GM18907 (cell line): ENCODE results near the gene F7.
"Not testable (repeated sequence)": the region's sequence is repeated elsewhere in the genome, so short reads cannot be mapped to it uniquely, and the experiment has no call there.

Experiments
- ATAC-seq: cut with Tn5 transposase; IDR thresholded peaks from one replicate; pipeline ENCODE4 v1.9.1; 2021; ENCODE audit warnings: mild to moderate bottlenecking, moderate library complexity; ENCODE audit not compliant: unreplicated experiment

F7 gene

GRCh38 chr13:113070855-113071254 lies 34.7 kb upstream of the F7 start:
- ATAC-seq = no peak

- no peak for ATAC-seq
Measured at GRCh38 chr13:113072376-113072775, 33.2 kb upstream of the F7 start.

- ATAC-seq = no peak
Measured at GRCh38 chr13:113073942-113074341, 31.6 kb upstream of the F7 start.

- ATAC-seq = no peak
Measured at GRCh38 chr13:113074401-113074800, 31.2 kb upstream of the F7 start.

- ATAC-seq = no peak
Measured at GRCh38 chr13:113074876-113075275, 30.7 kb upstream of the F7 start.

- ATAC-seq = no peak
Measured at GRCh38 chr13:113075711-113076110, 29.9 kb upstream of the F7 start.

- no peak for ATAC-seq
Measured at GRCh38 chr13:113076681-113077401, 28.8 kb upstream of the F7 start.

GRCh38 chr13:113077566-113077952 lies 28.0 kb upstream of the F7 start:
- ATAC-seq = no peak

- ATAC-seq = no peak
Measured at GRCh38 chr13:113077953-113078901, 27.4 kb upstream of the F7 start.

GRCh38 chr13:113078902-113079780 lies 26.4 kb upstream of the F7 start:
- no peak for ATAC-seq

- not testable (repeated sequence) for ATAC-seq
Measured at GRCh38 chr13:113079781-113080080, 25.9 kb upstream of the F7 start.

GRCh38 chr13:113080361-113080831 lies 25.2 kb upstream of the F7 start:
- no peak for ATAC-seq

GRCh38 chr13:113080901-113081521 lies 24.6 kb upstream of the F7 start:
- ATAC-seq = no peak

GRCh38 chr13:113082198-113083021 lies 23.2 kb upstream of the F7 start:
- no peak for ATAC-seq

- ATAC-seq = no peak
Measured at GRCh38 chr13:113083022-113083373, 22.6 kb upstream of the F7 start.

- ATAC-seq = no peak
Measured at GRCh38 chr13:113083402-113084061, 22.1 kb upstream of the F7 start.

- no peak for ATAC-seq
Measured at GRCh38 chr13:113084094-113084942, 21.3 kb upstream of the F7 start.

- no peak for ATAC-seq
Measured at GRCh38 chr13:113084943-113085540, 20.5 kb upstream of the F7 start.
